ENCODE results near the gene FABP3. TPM values are rescaled to one million over a fixed set of nuclear protein-coding genes. Genes with fewer than 3 reads are reported as not detected.

FABP3 gene
- total RNA-seq, 1 donor from 2014 or later = 2.2 TPM

- TF ChIP-seq EZH2phosphoT487 (IDR thresholded peaks at IDR 0.05) = no peak
- no peak for TF ChIP-seq EZH2 (IDR thresholded peaks at IDR 0.05)
- no peak for TF ChIP-seq CTCF (IDR thresholded peaks at IDR 0.05)
- no peak for DNase-seq (ENCODE audit: low spot score)
- H3K4me1 Mint-ChIP-seq = peaks cover 29% of the 10 kb centered on the region
Measured at GRCh38 chr1:31370021-31370420, 2.9 kb downstream of the FABP3 start.

GRCh38 chr1:31368611-31369107 lies 4.2 kb downstream of the FABP3 start:
- Histone ChIP-seq H3K36me3 (no peaks in the 10 kb centered on the region), H3K4me1 (peaks cover 10% of the 10 kb centered on the region), H3K27me3 (peaks cover 11% of the 10 kb centered on the region), H3K27ac (no peak overlapping the region), H3K4me2 (no peak overlapping the region), H3K9ac (no peak overlapping the region), H2AFZ (replicated peaks) (no peak overlapping the region), H3K9me3 (ENCODE audit: low read depth) (no peaks in the 10 kb centered on the region), H3F3A (ENCODE audit: low read depth) (peaks cover 20% of the 10 kb centered on the region), H4K20me1 (ENCODE audit: low read depth) (peaks cover 8% of the 10 kb centered on the region), H3K4me3 (no peak overlapping the region), H3K79me2 (ENCODE audit: low read depth) (no peaks in the 10 kb centered on the region)
- H3K4me1 Mint-ChIP-seq = peaks cover 35% of the 10 kb centered on the region
- peaks cover 18% of the 10 kb centered on the region for H3K36me3 Mint-ChIP-seq
- TF ChIP-seq CTCF (IDR thresholded peaks at IDR 0.05) (no peak), EZH2 (IDR thresholded peaks at IDR 0.05) (no peak), EZH2phosphoT487 (IDR thresholded peaks at IDR 0.05) (no peak)
- H3K27ac Mint-ChIP-seq = peak overlapping the region; percentile 46
- no peak overlapping the region for H3K4me3 Mint-ChIP-seq
- no peaks in the 10 kb centered on the region for H3K9me3 Mint-ChIP-seq
- H3K27me3 Mint-ChIP-seq (ENCODE audit: insufficient read depth, low read depth) = no peaks in the 10 kb centered on the region
- DNase-seq (ENCODE audit: low spot score) = no peak

More at GRCh38 chr1:31370021-31370420, 2.9 kb downstream of the FABP3 start:
- Histone ChIP-seq H3F3A (ENCODE audit: low read depth) (peaks cover 28% of the 10 kb centered on the region), H4K20me1 (ENCODE audit: low read depth) (peaks cover 8% of the 10 kb centered on the region), H3K79me2 (ENCODE audit: low read depth) (no peaks in the 10 kb centered on the region), H3K27me3 (peaks cover 11% of the 10 kb centered on the region), H3K4me1 (peaks cover 16% of the 10 kb centered on the region), H2AFZ (replicated peaks) (no peak overlapping the region), H3K9me3 (ENCODE audit: low read depth) (no peaks in the 10 kb centered on the region), H3K36me3 (no peaks in the 10 kb centered on the region), H3K4me2 (no peak overlapping the region), H3K9ac (no peak overlapping the region), H3K27ac (no peak overlapping the region), H3K4me3 (no peak overlapping the region)
- no peak overlapping the region for H3K27ac Mint-ChIP-seq
- no peaks in the 10 kb centered on the region for H3K9me3 Mint-ChIP-seq
- no peak overlapping the region for H3K4me3 Mint-ChIP-seq
- peaks cover 13% of the 10 kb centered on the region for H3K36me3 Mint-ChIP-seq
- H3K27me3 Mint-ChIP-seq (ENCODE audit: insufficient read depth, low read depth) = no peaks in the 10 kb centered on the region

- no peaks in the 10 kb centered on the region for H3K79me2 ChIP-seq (ENCODE audit: low read depth)
- no peak overlapping the region for H3K4me2 ChIP-seq
- Mint-ChIP-seq H3K36me3 (peaks cover 22% of the 10 kb centered on the region), H3K27ac (no peak overlapping the region), H3K4me1 (peaks cover 20% of the 10 kb centered on the region), H3K27me3 (ENCODE audit: insufficient read depth, low read depth) (no peaks in the 10 kb centered on the region), H3K4me3 (no peak overlapping the region), H3K9me3 (no peaks in the 10 kb centered on the region)
- H3K9ac ChIP-seq = no peak overlapping the region
- no peaks in the 10 kb centered on the region for H3K9me3 ChIP-seq (ENCODE audit: low read depth)
- H2AFZ ChIP-seq (replicated peaks) = no peak overlapping the region
- H3K4me1 ChIP-seq = no peaks in the 10 kb centered on the region
- peaks cover 6% of the 10 kb centered on the region for H4K20me1 ChIP-seq (ENCODE audit: low read depth)
- TF ChIP-seq CTCF (IDR thresholded peaks at IDR 0.05) = no peak
- no peak for TF ChIP-seq EZH2phosphoT487 (IDR thresholded peaks at IDR 0.05)
- TF ChIP-seq EZH2 (IDR thresholded peaks at IDR 0.05) = no peak
- peaks cover 3% of the 10 kb centered on the region for H3F3A ChIP-seq (ENCODE audit: low read depth)
- H3K27me3 ChIP-seq = no peaks in the 10 kb centered on the region
- no peak overlapping the region for H3K4me3 ChIP-seq
- H3K27ac ChIP-seq = no peak overlapping the region
- DNase-seq (ENCODE audit: low spot score) = no peak
- no peaks in the 10 kb centered on the region for H3K36me3 ChIP-seq
Measured at GRCh38 chr1:31366796-31367195, 6.1 kb downstream of the FABP3 start.
